GM19438 (cell line): ENCODE measurements around the gene NOX5.
"Not testable (repeated sequence)": the region's sequence is repeated elsewhere in the genome, so short reads cannot be mapped to it uniquely, and the experiment has no call there.

Experiments
- ATAC-seq: cut with Tn5 transposase; IDR thresholded peaks from one replicate; pipeline ENCODE4 v1.9.1; 2021; ENCODE audit warnings: low read depth; ENCODE audit not compliant: unreplicated experiment

The NOX5 gene

DNA sequence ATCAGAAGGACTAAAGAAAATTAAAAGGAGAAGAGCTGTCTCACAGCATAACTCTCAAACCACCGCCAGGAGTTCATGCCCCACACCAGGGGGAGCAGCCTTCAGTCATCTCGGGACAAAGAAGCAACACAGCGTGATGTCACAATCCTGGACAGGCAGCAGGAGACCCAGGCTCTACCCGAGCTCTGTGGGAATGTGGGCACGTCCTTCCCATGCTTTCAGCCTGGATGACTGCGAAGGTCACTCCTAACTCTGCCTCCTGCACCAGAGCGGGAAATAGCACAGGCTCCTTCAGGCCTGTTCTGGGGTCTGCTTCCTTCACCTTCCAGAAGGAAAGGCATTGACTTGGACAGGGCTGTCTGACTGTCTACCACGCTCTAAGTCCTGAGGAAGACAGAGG is 31.3 kb downstream of the NOX5 start:
- no peak for ATAC-seq

DNA sequence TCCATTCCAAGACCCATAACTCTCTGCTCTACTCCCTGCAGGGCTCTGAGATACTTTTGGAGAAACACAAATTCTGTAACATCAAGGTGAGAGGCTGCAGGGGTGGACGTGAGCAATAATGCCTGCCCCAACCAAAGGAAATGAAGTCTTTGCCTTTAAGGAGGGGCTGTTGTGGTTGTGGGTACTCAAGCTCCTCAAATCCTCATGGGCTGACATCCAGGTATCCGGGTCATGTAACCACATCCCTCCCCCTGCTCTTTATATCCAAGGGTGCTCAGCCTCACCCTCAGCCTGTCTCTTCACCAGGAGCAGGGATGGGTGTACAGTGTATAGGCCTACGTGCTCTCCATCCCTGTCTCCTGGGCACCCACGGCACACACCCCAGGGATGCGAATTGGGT is 32.3 kb downstream of the NOX5 start:
- no peak for ATAC-seq

DNA sequence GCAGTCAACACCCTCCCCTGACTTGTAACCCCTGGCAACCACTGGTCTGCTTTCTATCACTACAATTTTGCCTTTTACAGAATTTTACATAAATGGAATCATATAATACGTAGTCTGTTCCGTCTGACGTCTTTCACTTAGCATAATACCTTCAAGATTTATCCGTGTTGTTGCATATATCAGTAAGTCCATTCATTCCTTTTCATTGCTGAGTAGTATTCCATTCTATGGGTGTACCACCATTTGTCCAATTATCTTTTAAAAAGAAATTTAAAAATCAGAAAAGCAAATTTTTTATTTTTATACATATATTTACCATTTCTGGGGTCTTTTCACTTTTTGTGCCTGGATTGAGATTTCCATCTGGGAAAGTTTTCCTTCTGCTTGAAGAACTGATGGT is 35.5 kb downstream of the NOX5 start:
- ATAC-seq: no peak

DNA sequence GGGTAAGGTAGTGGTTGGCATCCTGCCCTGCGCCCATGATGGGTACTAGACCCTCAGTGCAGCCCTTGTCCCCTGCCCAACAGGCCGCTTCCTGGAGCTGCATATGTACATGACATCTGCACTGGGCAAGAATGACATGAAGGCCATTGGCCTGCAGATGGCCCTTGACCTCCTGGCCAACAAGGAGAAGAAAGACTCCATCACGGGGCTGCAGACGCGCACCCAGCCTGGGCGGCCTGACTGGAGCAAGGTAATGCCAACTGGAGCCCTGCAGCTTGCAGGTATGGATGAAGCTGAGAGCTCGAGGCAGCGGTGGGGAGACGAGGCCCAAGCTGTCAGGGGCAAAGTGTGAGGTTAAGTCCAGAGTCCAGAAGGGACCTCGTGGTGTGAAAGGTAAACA is 40.8 kb downstream of the NOX5 start:
- no peak for ATAC-seq

DNA sequence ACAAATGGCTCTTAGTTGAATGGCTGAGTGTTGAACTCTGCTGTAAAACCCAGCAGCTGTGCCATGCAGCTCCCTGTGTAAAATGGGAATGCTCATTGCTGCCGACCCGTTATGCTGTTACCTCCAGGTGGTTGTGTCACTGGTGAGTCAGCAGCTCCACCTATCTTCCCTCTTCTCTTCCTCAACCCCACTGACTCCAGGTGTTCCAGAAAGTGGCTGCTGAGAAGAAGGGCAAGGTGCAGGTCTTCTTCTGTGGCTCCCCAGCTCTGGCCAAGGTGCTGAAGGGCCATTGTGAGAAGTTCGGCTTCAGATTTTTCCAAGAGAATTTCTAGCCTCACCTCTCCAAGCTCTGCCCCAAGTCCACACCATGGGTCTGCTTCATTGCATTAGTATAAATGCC is 41.9 kb downstream of the NOX5 start:
- ATAC-seq: no peak

DNA sequence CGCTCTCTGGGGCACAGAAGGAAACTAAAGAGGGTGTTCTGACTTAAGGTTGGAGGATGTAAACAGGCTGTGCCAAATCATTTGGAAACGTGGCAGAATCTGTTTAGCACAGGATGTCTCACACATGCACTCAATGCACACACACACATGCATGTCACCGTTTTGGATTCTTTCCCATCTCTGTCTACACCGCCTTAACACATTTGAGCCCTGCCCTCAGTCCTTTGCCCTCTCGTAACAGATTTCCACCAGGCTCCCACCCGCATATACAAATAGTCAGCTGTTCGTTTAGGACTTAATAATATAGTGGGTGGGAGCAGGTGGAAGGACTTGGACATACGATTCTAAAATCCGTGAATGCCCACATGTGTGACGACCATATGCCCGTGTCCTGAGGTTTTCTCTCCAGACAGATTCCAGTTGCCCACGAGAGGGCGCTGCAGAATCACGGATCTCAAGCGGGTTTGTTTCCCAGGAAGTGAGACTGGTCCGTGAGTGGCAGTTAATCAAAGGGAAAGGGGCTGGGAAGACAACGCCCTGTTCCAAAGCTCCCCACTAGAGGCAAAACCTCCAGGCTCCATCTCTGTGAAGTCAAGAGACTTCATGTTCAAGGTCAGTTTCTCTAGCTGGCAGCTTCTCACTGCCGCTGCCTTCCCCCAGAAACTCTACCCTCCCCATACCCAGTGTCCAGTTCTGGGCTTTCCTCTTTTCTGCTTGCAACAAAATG is 44.5 kb downstream of the NOX5 start:
- no peak for ATAC-seq

DNA sequence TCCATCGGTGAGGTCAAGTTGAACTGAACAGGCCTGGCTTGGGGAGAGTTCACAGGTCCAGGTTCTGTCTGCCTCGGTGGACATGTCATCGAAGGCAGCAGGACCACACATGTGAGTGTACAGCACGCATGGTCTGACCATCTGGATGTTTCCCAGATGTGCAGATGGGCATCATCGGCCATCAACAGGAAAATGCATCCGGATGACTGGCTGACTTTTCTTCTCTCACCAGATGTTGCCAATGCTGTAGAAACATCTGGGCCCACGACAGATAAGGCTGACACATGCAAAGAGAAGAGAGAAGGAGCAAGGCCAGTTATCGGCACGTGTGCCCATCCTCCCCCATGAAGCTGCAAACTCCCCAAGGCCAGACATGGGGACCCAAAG is 45.1 kb downstream of the NOX5 start:
- no peak for ATAC-seq

DNA sequence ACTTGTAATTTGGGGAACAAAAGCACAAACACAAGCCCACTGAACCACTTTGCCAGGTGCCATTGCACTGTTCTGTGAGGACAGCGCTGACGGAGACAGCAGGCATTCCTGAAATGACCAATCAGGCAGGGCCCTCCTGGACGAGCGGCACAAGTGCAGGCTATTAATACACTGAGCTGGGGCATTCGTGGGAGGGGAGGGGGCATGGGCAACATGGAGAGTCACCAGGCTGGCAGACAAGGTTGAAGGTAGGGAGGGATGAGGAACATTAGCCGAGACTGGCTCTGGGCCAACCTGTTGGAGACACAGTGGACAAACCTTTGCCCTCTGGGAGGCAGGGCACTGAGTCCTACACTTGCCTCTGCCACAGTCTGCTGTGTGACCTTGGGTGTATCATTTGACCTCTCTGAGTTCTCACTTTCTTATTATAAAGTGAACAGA is 45.6 kb downstream of the NOX5 start:
- no peak for ATAC-seq

DNA sequence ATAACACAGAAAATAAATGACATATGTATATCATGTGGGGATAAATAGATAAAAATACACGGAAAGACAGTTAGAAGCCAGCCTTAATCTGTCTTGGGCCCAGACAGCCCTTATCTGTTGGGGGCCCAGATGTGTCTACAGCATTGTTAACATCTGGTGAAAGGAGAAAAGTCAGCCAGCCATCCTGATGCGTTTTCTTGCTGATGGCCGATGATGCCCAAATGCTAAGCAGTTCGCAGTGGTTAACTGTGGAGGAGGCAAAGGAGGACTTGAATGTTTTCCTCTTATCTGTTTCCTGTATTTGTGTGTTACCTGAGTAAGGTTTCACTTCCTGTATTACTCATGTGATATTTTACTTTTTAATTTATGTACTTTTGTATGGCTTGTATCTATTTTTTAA is 46.2 kb downstream of the NOX5 start:
- no peak for ATAC-seq

DNA sequence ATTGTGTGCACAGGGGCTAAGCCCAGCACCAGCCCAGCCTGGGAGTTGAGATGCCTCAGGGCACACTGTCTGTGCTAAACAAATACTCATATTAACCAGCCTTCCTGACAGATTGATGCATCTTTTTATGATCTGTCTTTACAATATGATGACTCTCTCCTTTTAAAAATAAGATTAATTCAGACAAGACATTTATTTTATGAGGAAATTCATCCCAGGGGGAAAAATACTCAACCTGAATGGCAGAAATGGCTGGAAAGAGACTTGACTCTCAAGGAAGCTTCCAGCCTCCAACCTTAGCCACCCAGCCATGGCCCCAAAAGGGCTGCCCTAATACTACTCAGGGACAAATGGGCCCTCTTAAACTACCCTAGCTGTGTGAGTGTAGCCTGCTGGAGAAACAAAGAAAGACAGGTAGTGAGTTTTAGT is 46.9 kb downstream of the NOX5 start:
- ATAC-seq: no peak

DNA sequence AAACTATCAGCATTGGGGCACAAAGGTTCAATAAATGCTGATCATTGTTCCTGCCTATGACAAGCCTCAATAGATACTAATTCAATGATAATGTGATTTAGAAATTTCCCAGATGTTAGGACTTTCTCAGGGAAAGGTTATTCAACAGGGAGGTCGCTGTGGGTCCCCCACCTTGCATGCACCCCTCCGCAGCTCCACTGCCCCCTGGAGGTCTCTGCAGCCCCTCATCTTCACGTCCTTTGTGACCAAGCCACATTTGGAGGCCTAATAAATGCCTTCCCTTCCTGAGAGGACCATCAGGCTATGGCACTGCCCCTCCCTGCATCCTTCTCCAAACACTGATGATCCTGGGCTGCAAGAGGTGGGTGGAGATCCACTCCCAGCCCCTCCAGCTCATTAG is 50.2 kb downstream of the NOX5 start:
- no peak for ATAC-seq

DNA sequence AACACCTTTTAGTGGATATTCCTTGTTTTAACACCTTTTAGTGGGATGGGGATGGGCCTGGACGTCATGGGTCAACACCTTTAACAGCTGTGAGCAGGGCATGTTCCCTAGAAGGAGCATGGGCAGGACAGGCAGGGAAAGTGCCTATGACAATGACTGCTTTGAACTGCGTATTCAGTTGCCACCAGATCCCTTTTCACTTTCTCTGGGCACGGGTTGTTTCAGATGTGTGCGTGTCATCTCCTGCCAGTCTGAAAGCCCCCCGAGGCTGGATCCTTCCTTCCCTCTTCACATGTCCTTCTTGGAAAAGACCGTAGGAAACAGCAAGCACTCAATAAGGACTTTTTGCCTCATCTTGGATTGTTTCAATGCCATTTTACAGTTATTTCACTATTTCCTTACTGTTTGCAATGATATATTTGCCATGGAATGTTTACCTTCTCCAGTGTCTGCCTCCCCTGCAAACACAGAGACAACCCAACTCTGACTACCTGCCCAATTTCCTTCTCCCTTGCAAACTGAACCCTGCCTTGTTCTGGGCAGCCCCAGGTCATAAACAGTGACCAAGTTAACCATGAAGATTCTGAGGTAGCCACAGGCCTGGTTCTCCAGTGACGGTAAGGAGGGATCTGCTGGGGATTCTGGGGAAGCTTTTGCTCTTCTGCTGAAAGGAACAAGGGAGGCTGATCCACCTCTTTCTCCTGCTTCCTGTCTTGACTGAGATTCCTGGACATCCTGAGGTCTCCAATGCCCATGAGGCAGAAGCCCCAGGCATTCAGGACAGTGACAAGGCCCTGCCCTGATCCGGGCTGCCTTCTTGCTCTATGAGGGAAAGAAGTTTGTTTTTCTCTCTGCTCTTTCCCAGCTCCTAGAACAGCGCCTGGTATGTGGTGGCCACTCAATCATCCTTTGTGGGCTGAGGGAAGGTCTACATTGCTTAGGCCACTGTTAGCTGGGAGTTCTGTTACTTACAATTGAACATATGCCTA is 51.8 kb downstream of the NOX5 start:
- ATAC-seq: no peak

DNA sequence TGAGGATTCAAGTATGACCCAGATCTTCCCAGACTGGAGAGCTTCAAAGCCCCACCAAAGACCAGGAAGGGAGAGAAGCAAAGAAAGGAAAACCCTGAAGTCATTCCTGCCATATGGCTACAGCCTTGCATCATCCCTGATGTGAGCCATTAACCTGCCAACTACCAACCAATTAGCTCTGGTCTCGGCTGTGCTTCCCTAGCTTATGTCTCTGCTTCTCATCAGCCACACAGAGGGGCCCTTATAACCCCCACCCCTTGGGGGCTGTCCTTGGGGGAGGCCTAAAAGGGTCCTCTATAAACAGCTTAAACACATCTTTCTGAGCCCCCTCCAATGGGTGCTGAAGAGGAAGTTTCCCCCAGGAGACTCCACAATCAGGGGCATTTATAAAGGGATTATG is 52.8 kb downstream of the NOX5 start:
- ATAC-seq: no peak

DNA sequence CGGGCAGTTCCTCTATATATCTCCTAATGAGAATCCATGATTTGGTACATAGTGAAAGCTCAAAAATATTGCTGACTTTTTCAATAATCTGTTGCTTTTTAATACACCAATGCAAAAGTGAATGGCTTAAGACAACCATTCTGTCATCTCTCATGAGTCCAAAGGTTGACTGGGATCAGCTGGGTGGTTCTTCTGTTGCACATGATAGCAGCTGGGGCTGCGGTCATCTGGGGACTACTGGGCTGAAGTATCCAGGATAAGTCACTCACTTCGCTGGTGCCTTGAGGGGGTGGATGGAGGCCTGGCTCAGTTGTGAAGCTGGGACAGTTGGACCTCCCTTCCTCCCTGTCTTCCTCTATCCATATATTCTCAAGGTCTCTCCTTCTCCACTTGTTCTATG is 53.7 kb downstream of the NOX5 start:
- ATAC-seq: no peak

DNA sequence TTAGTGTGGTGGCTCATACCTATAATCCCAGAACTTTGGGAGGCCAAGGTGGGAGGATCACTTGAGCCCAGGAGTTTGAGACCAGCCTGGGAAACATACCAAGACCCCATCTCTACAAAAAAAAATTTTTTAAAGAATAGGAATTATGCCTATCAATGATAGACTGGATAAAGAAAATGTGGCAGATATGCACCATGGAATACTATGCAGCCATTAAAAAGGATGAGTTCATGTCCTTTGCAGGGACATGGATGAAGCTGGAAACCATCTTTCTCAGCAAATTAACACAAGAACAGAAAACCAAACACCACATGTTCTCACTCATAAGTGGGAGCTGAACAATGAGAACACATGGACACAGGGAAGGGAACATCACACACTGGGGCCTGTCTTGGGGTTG is 54.8 kb downstream of the NOX5 start:
- ATAC-seq: not testable (repeated sequence)

DNA sequence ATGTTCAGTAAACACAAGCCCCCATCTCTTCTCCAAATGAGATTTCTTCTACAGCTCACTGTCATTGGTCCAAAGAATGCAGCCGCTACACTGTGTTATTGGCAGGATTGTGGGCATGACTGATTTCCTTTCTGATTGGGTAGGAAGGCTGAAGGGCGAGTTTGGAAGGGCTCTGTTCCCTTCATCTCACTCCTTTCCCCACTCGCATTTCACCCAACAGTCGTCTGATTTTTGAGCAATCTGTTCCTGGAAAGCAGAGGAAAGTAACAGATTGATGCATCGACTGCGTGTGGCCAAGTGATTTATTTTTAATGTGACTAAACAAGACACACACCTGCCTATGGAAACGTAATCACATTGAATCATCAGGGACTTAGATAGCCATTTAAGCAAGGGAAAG is 55.5 kb downstream of the NOX5 start:
- no peak for ATAC-seq

DNA sequence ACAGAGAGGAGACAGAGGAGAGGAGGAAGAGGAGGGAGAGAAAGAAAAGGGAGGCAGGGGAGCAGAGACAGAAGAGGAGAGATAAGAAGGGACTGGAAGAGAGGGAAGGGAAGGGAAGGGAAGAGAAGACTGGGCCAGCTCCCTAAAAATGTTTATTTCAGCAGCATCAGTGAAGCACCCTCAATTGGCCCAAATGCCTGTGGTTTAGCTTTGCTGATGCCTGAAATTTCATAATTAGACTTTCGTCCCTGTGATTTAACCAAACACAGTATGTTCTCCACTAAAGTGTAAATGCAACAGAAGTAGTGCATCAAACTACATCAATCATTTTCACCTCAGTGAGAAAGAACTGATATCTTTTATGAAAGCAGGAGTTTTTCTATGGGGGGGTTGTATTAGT is 55.9 kb downstream of the NOX5 start:
- no peak for ATAC-seq

DNA sequence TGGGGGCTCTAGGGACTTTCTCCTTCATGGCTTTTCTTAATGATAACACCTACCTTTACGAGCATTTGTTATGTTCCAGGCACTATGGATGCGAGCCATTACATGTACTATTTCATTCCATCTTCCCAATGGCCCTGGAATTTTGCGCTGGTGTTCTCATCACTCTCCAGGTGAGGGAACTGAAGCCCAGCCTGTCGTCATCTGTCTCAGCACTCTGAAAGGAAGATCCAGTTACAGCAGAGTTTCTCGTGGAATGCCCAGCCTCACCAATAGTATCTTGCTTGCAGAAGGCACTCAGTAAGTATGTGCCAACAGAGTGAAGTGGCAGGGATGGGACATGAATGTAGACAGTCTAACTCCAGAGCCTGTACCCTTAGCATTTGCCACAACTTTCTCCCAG is 56.8 kb downstream of the NOX5 start:
- ATAC-seq: no peak

DNA sequence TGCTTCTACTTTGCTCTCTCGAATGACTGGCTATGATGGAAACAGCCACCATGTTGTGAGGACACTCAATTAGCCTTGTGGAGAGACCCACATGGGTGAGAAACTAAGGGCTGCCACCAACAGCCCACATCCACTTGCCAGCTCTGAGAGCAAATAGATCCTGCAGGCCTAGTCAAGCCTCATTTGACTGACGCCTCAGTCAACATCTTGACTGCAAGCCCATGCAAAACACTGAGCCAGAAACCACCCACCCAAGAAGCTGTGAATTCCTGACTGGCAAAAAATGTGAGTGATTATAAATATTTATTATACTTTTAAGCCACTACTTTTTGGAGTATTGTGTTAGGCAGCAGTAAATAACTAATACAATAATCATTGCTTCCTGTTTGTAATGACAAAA is 58.4 kb downstream of the NOX5 start:
- no peak for ATAC-seq

DNA sequence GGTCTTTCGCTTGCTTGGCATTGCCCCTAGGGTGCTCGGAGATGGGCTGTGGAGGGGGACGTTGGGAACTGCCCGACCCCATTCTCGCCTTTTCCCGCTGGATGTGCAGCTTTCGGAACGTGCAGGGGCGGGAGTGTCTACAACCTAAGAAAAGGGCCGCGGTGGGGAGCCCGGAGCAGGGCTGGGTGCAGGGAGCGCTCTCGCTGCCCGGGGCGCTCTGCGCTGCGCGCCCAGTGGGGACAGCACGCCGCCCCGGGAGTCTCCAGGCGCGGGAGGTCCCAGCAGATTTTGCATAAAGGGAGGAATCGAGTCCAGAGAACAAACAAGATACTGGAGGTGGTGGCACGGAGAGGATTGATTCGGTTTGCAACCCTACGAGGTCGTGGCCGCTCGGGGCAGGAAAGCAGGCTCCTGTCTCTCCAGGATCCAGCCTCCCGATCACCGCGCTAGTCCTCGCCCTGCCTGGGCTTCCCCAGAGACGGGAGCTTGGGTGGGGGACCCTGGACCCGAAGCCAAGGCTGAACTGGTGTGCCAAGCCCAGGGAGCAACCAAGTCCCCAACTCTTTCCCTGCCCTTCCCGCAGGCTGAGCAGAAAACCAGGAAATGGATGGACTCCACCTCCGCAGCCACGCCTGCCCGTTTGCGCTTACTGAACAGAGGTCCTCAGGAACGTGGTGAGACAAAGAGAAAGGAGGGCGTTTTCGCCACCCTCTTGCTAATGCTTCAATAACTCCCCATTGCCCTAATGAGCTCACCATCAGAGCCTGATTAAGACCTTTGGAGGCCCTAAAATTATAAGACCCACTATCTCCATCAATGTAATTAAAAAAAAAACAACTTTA is 59.7 kb downstream of the NOX5 start:
- ATAC-seq: no peak

DNA sequence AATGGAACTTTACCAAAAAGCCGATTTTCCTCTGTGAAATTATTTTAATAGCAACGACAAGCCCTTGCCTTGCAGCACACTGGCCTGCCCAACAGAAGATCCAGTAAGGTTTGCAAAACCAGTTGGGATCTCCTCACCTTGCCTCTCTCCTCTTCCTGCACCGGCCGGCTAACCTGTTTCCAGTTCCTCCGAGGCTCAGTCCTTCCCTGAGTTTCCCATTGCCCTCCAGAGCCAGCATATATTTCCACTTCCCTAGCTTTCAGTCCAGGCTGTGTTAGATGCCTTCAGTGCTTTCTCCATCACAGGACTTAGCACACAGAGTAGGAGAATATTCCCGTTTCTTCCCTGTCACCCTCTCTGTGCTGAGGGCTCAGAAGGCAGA is 60.3 kb downstream of the NOX5 start:
- ATAC-seq: no peak
